ENCODE results near the gene CCDC40.
A peak's percentile ranks its signal among the peaks of the same experiment; 100 is the strongest.

DNA sequence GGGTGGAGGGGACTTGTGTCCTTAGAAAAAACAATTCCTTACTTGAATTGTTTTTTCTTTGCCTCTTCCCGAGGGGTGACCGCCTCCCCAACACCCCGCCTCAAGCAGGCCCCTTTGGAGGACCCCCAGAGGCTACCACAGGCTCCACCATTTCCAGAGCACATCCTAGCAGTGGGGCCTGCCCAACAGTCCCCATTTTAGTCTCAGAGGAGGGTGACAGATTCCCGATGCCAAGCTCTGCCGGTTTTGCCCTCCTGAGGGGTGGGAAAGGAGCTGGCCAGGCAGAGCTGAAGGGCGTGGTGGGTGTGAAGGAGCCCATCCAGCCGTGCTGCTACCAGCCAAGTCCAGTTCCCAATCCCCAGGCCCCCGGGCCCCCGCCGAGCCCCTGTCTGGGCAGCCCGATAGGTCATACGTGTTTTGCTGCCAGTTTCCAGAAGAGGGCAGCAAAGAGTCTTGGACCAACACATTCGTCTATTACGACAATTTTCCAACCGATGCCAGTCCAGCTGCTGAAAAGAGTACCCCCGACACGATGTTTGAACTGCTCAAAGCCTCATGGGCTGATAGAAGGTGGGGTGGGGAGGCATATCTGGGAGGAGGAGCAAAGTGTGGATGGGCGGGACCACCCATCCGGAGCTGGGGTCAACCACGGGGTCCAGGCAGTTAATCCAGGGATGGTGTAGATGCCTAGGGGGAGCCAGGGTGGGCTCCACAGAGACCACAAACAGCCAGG lies 46.1 kb downstream of the CCDC40 start:
- no peak for TF ChIP-seq POLR2A (IDR thresholded peaks at IDR 0.05)
- TF ChIP-seq, protein P1, sequence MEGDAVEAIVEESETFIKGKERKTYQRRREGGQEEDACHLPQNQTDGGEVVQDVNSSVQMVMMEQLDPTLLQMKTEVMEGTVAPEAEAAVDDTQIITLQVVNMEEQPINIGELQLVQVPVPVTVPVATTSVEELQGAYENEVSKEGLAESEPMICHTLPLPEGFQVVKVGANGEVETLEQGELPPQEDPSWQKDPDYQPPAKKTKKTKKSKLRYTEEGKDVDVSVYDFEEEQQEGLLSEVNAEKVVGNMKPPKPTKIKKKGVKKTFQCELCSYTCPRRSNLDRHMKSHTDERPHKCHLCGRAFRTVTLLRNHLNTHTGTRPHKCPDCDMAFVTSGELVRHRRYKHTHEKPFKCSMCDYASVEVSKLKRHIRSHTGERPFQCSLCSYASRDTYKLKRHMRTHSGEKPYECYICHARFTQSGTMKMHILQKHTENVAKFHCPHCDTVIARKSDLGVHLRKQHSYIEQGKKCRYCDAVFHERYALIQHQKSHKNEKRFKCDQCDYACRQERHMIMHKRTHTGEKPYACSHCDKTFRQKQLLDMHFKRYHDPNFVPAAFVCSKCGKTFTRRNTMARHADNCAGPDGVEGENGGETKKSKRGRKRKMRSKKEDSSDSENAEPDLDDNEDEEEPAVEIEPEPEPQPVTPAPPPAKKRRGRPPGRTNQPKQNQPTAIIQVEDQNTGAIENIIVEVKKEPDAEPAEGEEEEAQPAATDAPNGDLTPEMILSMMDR (IDR thresholded peaks at IDR 0.05): peak; percentile 47 to 79 (median 68)

Data from adrenal gland (tissue), 5 donors.